SU-DHL-6 (cell line): Measurements from ENCODE around the gene TBC1D4.

Experiments used
- H2AFZ ChIP-seq: fragments of 200-600 bp; sonication (generic); 2 replicates; pipeline ENCODE4 v1.6.1; 2014; ENCODE audit warnings: low read depth, mild to moderate bottlenecking, moderate library complexity, mixed read lengths, antibody characterized with exemption, low read length; ENCODE audit not compliant: severe bottlenecking
- H3F3A ChIP-seq: fragments of 200-600 bp; shearing (Covaris generic); 2 replicates; pipeline ENCODE4 v1.6.0; 2016; ENCODE audit warnings: antibody characterized with exemption, mild to moderate bottlenecking; ENCODE audit not compliant: insufficient read depth
- H3K27ac ChIP-seq: fragments of 200-600 bp; sonication (generic); 2 replicates; pipeline ENCODE4 v1.5.1; 2016; ENCODE audit warnings: low read depth, mild to moderate bottlenecking, low read length, moderate library complexity, mixed read lengths
- H3K27me3 ChIP-seq: fragments of 200-600 bp; sonication (generic), shearing (Covaris generic); 2 replicates; pipeline ENCODE4 v1.6.0; 2014; ENCODE audit warnings: mild to moderate bottlenecking, low read length
- H3K36me3 ChIP-seq: fragments of 200-600 bp; sonication (generic); 2 replicates; pipeline ENCODE4 v1.6.1; 2014; ENCODE audit warnings: mild to moderate bottlenecking, low read length, mixed read lengths
- H3K4me2 ChIP-seq: fragments of 300-600, 200-600 bp; shearing (Covaris generic), sonication (generic); 2 replicates; pipeline ENCODE4 v1.6.0; 2014; ENCODE audit warnings: low read length, low read depth, mild to moderate bottlenecking; ENCODE audit not compliant: poor library complexity, severe bottlenecking
- H3K4me3 ChIP-seq: fragments of 200-600 bp; sonication (generic); 2 replicates; pipeline ENCODE4 v1.5.1; 2014; ENCODE audit warnings: antibody characterized with exemption, low read length, mild to moderate bottlenecking, mixed read lengths; ENCODE audit not compliant: insufficient read depth, poor library complexity, severe bottlenecking
- H3K79me2 ChIP-seq: fragments of 200-600 bp; sonication (generic); 2 replicates; pipeline ENCODE4 v1.6.1; 2014; ENCODE audit warnings: mild to moderate bottlenecking, low read length, moderate library complexity; ENCODE audit not compliant: insufficient read depth
- H3K9ac ChIP-seq: fragments of 200-600 bp; sonication (generic); 2 replicates; pipeline ENCODE4 v1.7.0; 2014; ENCODE audit warnings: mild to moderate bottlenecking, low read length
- H3K9me2 ChIP-seq: fragments of 200-600 bp; sonication (generic); replicated peaks from 2 replicates; pipeline ENCODE4 v1.6.1; 2014; ENCODE audit warnings: low read length; ENCODE audit not compliant: insufficient read depth
- H3K9me3 ChIP-seq: fragments of 200-600 bp; sonication (generic); 2 replicates; pipeline ENCODE4 v1.6.1; 2014; ENCODE audit warnings: low read length, mixed read lengths; ENCODE audit not compliant: insufficient read depth
- H4K20me1 ChIP-seq: fragments of 200-600 bp; sonication (generic); 2 replicates; pipeline ENCODE4 v1.6.1; 2014; ENCODE audit warnings: low read depth, mild to moderate bottlenecking, antibody characterized with exemption, low read length, moderate library complexity, mixed read lengths
- CTCF ChIP-seq: fragments of 200-600 bp; sonication (generic); IDR thresholded peaks from one replicate; pipeline ENCODE4 v1.5.1; 2017; ENCODE audit warnings: antibody characterized with exemption, mild to moderate bottlenecking, low read length, moderate library complexity; ENCODE audit not compliant: insufficient read depth, poor library complexity, severe bottlenecking
- EZH2phosphoT487 ChIP-seq: fragments of 200-600 bp; sonication (generic), shearing (Covaris generic); conservative IDR thresholded peaks from 2 replicates; pipeline ENCODE4 v1.6.1; 2018; ENCODE audit warnings: mild to moderate bottlenecking, antibody characterized with exemption, low read length, moderate library complexity, mixed read lengths

The TBC1D4 gene

GRCh38 chr13:75482070-75482819 lies at the start of gene TBC1D4:
Gene TBC1D4 (minus strand): TSS chr13:75482169. CDS start chr13:75481767, 402 bp downstream.
- no peaks in the 10 kb centered on the region for H3K79me2 ChIP-seq
- H3K27me3 ChIP-seq = no peaks in the 10 kb centered on the region; the same call in 1 of the 2 replicates
- H2AFZ ChIP-seq = peak within 1 kb of the TSS; percentile 98
- no peaks in the 10 kb centered on the region for H3K36me3 ChIP-seq
- H3F3A ChIP-seq = 0 out of 2 replicates have a peak, but pooled peaks cover 5% of the 10 kb centered on the region
- no peaks in the 10 kb centered on the region for H3K9me3 ChIP-seq
- 0 out of 2 replicates have a peak, but pooled peaks cover 4% of the 10 kb centered on the region for H4K20me1 ChIP-seq
- peak; percentile 92 for TF ChIP-seq CTCF
- TF ChIP-seq EZH2phosphoT487 = no peak
- H3K9ac ChIP-seq = peak within 1 kb of the TSS; percentile 63
- no peaks in the 10 kb centered on the region for H3K9me2 ChIP-seq
- H3K4me2 ChIP-seq = peak within 1 kb of the TSS; percentile 78
- peak within 1 kb of the TSS; percentile 98 for H3K4me3 ChIP-seq
- peak within 1 kb of the TSS; percentile 41 for H3K27ac ChIP-seq

- Histone ChIP-seq H3K36me3 (peaks cover 23% of the 10 kb centered on the region; the same call in 1 of the 2 replicates), H3K9ac (no peak overlapping the region), H3K4me2 (no peak overlapping the region), H3K27ac (no peak overlapping the region), H3K9me2 (no peaks in the 10 kb centered on the region), H3F3A (0 out of 2 replicates have a peak, but pooled peaks cover 8% of the 10 kb centered on the region), H3K9me3 (no peaks in the 10 kb centered on the region), H4K20me1 (no peaks in the 10 kb centered on the region), H3K4me3 (no peak overlapping the region), H2AFZ (no peak overlapping the region), H3K27me3 (no peaks in the 10 kb centered on the region), H3K79me2 (no peaks in the 10 kb centered on the region)
- TF ChIP-seq CTCF (no peak), EZH2phosphoT487 (no peak)
These were observed 48.6 kb upstream of the TBC1D4 start for GRCh38 chr13:75530549-75530961.

- no peak for TF ChIP-seq CTCF
- TF ChIP-seq EZH2phosphoT487 = no peak
- H3K4me2 ChIP-seq = no peak overlapping the region
- H3K4me3 ChIP-seq = no peak overlapping the region
- H3K9ac ChIP-seq = no peak overlapping the region
- H2AFZ ChIP-seq = no peak overlapping the region
- H3K27ac ChIP-seq = no peak overlapping the region
- H3F3A ChIP-seq = 0 out of 2 replicates have a peak, but pooled peaks cover 5% of the 10 kb centered on the region
- H3K27me3 ChIP-seq = no peaks in the 10 kb centered on the region
- no peaks in the 10 kb centered on the region for H3K79me2 ChIP-seq
- peaks cover 2% of the 10 kb centered on the region; the same call in 1 of the 2 replicates for H3K36me3 ChIP-seq
- no peaks in the 10 kb centered on the region for H3K9me2 ChIP-seq
- no peaks in the 10 kb centered on the region for H3K9me3 ChIP-seq
- no peaks in the 10 kb centered on the region for H4K20me1 ChIP-seq
These were observed 40.0 kb upstream of the TBC1D4 start for GRCh38 chr13:75521956-75522355.
